ENCODE measurements around the gene SLC6A12. TPM values are rescaled to one million over a fixed set of nuclear protein-coding genes. Genes with fewer than 3 reads are reported as not detected.
"Not testable (repeated sequence)": the region's sequence is repeated elsewhere in the genome, so short reads cannot be mapped to it uniquely, and the experiment has no call there.

Gene SLC6A12
- total RNA-seq, 1 experiment from 2014 or later, result not detected

DNA sequence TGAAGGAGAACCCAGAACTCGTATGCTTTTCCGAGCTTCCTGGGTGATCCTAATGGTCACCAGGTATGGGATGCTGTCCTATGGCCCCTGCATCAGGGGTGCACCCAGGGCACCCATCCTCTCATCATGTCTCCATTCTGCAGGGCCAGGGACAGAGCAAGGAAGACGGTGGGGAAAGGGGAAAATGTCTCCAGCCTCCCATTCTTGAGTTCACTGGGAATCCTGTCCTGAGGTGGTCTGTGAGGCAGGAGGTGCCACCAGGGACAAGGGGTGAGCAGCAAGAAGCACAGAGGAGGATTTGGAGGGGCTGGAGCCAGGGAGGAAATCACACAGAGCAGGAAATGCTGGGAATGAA, 14.9 kb upstream of the SLC6A12 start:
- DNase-seq, result no peak

DNA sequence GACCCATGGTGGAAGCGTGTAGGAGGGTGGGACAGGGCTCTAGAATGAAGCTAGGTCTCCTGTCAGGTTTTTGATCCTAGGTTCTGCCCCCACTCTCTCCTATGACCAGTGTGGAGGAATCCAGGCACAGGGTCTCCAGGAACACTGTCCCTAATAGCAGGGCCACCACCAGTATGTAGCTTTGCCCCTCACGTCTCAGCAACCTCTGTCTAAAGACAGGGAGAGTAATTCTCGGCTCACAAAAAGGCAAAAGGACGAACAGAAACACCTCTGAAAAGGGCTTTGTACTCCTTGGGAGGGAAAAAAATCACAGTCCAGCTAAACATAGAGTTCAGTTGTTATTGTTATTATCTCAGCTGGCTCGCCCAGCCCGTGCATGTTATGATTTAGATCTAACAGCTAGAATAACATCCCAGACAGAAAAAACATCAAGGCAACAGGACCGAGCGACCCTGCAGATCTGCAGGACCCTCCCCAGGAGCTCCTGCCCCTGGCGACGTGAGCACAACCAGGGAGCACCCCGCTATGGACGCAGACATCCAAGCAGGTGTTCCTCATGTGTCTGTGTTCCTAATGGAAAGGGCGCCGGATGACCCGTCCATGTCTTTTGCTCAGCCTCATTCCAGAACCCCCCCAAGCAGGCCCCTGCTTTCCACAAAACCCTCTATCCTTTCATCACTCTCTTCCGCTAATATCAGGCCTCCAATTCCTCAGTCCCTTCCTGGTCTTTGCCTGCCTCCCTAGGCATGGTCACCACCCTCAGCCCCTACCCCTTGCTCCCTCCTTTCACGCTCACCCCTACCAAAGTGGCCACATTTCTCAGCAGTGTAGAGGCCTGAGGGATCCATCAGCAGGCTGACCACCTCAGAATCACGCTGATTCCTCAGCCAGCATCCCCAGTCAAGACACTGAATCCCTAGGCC, 14.2 kb upstream of the SLC6A12 start:
- H3K36me3 ChIP-seq, result no peaks in the 10 kb centered on the region
- H3K9me3 ChIP-seq (replicated peaks), result no peaks in the 10 kb centered on the region
- H3K4me3 ChIP-seq, result no peak overlapping the region
- no peak for DNase-seq
- H3K27me3 ChIP-seq, result peaks cover 28% of the 10 kb centered on the region
- H3K27ac ChIP-seq, result no peak overlapping the region
- peaks cover under 1% of the 10 kb centered on the region; the same call in 1 of the 2 replicates for H3K4me1 ChIP-seq

More for the DNA sequence above, 14.9 kb upstream of the SLC6A12 start:
- no peak overlapping the region for H3K27ac ChIP-seq
- peaks cover 7% of the 10 kb centered on the region; the same call in 1 of the 2 replicates for H3K4me1 ChIP-seq
- peaks cover 28% of the 10 kb centered on the region for H3K27me3 ChIP-seq
- H3K36me3 ChIP-seq, result no peaks in the 10 kb centered on the region
- no peak overlapping the region for H3K4me3 ChIP-seq
- H3K9me3 ChIP-seq (replicated peaks), result no peaks in the 10 kb centered on the region

DNA sequence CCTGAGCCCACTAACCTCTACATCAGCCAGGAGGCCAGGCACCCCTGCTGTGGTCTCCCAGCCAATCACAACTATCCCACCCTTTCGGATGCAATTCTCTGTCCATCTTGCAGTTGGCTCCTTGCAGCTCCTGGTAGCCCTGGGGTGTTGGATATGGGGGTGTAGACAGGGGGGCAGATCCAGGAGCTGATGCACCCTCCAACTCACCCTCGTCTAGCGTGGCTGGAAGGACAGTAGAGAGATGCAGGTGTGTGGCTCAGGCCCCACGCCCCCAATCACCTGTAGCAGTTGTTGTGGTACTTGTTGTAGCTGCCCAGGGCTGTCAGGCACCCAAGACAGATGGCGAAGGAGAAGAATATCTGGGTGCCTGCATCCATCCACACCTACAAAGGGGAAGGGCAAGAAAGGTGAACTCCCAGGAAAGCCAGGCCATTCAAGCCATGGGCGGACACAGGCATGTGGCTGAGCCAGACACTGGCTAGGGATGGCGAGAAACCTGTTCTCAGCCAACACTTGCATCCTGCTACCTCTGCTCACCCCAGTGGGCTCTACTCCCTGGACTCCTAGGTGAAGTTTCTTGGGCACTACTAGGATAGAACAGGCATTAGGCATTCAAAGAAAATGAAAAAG, 13.4 kb upstream of the SLC6A12 start:
- Histone ChIP-seq H3K36me3 (no peaks in the 10 kb centered on the region), H3K9me3 (replicated peaks) (no peaks in the 10 kb centered on the region), H3K4me1 (no peaks in the 10 kb centered on the region), H3K27me3 (peaks cover 28% of the 10 kb centered on the region), H3K27ac (no peak overlapping the region), H3K4me3 (no peak overlapping the region)
- no peak for DNase-seq

DNA sequence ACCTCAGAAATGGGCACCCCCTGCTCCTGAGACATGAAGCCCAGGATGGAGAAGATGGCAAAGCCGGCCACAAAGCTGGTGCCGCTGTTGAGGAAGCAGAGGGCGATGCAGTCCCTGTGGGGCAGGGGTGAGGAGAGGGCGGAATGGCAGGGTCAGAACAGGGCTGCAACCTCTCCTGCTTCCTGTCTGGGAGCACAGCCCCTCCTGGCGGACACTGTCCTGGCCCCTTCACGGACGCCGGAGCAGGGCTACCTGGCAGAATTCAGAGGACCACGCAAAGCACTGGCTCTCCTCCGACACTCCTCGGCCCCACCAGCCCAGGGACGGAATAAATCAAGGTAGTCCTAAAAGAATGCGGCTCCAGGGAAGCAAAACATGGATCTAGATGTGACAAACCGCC, 12.4 kb upstream of the SLC6A12 start:
- no peaks in the 10 kb centered on the region for H3K36me3 ChIP-seq
- no peak overlapping the region for H3K4me3 ChIP-seq
- H3K9me3 ChIP-seq (replicated peaks), result no peaks in the 10 kb centered on the region
- H3K27ac ChIP-seq, result no peak overlapping the region
- no peak for DNase-seq
- no peaks in the 10 kb centered on the region for H3K4me1 ChIP-seq
- H3K27me3 ChIP-seq, result peaks cover 28% of the 10 kb centered on the region

DNA sequence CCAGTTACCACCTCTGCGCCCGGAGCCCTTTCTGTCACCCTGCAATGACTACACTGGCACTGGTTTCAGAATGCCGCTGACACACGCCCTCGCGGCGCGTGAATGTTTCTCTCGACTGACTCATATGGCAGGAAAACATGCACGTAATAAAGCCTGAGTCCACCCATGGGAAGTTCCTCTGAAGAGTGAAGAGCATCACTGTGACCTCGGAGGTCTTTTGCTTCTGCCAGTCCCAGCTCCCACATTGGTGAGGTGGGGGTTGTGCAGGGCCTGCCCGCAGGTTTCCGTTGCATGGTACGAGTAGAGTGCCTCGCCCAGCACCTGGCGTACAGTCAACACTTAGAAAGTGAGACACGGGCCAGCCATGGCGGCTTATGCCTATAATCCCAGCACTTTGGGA, 11.1 kb upstream of the SLC6A12 start:
- Histone ChIP-seq H3K4me1 (no peaks in the 10 kb centered on the region), H3K27ac (no peak overlapping the region), H3K9me3 (replicated peaks) (no peaks in the 10 kb centered on the region), H3K27me3 (peaks cover 24% of the 10 kb centered on the region), H3K36me3 (no peaks in the 10 kb centered on the region), H3K4me3 (no peak overlapping the region)
- no peak for DNase-seq

DNA sequence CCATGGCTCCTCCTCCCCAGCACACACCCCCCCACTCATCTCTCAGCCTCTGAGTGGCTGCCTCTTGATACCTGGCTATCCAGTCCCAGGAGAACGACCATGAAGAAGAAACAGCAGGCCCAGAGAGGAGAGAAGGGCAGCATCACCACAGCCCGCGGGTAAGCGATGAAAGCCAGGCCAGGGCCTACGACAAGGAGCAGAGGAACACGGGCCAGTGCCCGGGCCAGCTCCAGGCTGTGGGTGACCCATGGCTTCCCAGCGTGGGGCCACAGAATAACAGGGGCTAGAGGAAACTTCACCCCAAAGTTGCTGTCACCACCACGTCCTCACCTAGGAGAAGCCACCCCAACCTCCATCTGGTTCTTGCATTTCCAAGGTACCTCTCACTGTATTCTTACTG, 10.4 kb upstream of the SLC6A12 start:
- H3K9me3 ChIP-seq (replicated peaks), result no peaks in the 10 kb centered on the region
- DNase-seq, result no peak
- H3K4me3 ChIP-seq, result no peak overlapping the region
- no peaks in the 10 kb centered on the region for H3K4me1 ChIP-seq
- H3K36me3 ChIP-seq, result no peaks in the 10 kb centered on the region
- no peak overlapping the region for H3K27ac ChIP-seq
- H3K27me3 ChIP-seq, result peaks cover 17% of the 10 kb centered on the region

DNA sequence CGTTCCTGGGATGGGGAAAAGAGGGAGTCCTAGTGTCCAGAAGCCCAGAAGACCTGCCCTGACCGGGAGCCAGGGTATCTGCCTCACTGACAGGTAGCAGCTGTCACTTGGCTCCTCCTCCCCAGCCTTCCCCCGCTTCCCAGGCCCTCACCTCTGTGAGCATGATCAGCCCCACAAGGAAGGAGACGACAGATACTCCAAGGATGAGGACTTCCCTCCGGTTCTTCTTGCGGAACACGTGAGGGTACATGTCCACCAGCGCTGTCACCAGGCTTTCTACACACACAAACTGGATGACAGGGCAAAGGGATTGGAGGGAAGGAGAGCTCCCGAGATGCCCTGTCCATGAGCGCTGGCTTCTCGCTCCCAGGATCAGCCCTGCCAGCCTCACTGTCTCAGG, 9.9 kb upstream of the SLC6A12 start:
- no peak overlapping the region for H3K27ac ChIP-seq
- no peaks in the 10 kb centered on the region for H3K9me3 ChIP-seq (replicated peaks)
- no peak for DNase-seq
- peaks cover 13% of the 10 kb centered on the region for H3K27me3 ChIP-seq
- H3K4me1 ChIP-seq, result no peaks in the 10 kb centered on the region
- H3K4me3 ChIP-seq, result no peak overlapping the region
- no peaks in the 10 kb centered on the region for H3K36me3 ChIP-seq

DNA sequence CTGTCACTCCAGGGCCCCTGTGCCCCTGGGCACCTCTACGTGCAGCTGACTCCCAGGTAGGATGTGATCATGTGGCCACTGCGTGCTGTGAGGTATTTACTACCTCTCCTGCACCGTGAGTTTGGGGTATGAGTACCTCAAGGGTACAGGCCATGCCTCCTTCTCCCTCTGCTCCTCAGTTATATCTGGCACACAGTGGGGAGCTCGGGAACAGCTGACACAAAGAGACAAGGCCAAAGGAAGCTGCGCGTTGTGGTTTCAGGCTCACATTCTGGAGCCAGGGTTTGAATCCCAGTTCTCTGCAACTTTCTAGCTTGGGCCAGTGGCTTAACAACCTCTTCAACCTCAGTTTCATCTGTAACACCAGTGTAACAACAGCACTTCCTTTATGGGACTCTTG, 7.8 kb upstream of the SLC6A12 start:
- no peaks in the 10 kb centered on the region for H3K4me1 ChIP-seq
- H3K9me3 ChIP-seq (replicated peaks), result no peaks in the 10 kb centered on the region
- H3K27ac ChIP-seq, result no peak overlapping the region

DNA sequence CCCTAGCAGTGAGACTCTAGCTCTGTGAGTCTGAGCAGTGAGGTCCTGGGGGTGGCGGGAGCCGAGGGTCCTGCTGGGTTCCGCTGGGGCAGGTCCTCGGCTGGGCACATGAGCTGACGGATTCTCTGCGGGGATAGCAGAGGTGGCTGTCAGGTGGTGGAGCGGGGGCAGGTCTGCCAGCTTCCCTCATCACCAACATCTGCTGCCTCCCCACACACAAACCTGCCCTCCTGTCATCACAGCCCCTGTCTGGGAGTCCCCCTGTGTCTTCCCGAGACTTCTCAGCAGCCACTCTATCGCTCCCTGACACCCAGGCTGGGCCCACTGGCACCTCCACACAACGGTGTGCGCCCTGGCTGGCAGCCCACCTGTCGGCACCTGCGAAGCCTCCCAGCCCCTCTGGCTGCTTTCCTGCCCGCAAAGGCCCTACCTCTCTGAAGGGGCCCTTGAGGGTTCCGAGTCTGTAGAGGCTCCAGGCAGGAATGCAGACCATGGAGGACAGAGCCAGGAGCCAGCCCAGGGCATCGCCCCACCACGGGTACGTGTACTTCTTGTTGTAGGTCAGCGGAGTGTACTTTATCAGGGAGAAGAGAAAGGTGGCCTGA, 7.1 kb upstream of the SLC6A12 start:
- Histone ChIP-seq H3K4me3 (no peak overlapping the region), H3K27me3 (no peaks in the 10 kb centered on the region; the same call in 1 of the 2 replicates), H3K36me3 (no peaks in the 10 kb centered on the region), H3K27ac (no peak overlapping the region), H3K4me1 (no peaks in the 10 kb centered on the region), H3K9me3 (replicated peaks) (no peaks in the 10 kb centered on the region)
- DNase-seq, result no peak

More for the DNA sequence above, 7.8 kb upstream of the SLC6A12 start:
- no peaks in the 10 kb centered on the region; the same call in 1 of the 2 replicates for H3K27me3 ChIP-seq
- H3K4me3 ChIP-seq, result no peak overlapping the region
- DNase-seq, result no peak
- no peaks in the 10 kb centered on the region for H3K36me3 ChIP-seq

DNA sequence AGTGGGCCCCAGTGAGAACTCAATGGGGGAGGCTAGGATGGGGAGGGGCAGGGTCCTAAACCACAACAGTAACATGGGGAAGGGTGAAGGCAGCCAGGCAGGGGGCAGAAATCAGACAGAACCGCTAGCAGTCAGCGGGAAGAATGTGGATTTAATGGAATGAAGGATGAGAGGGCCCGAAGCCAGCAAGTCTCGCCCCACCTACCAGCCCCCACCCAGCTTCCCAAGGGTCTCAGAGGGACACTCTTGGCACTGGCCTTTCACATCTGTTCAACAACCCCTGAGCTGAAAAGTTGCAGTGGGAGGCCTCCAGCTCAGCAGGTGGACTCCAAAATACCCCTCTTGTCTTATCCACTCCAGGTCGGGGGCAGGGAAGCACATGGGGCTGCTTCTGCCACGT, 6.5 kb upstream of the SLC6A12 start:
- Histone ChIP-seq H3K4me1 (no peaks in the 10 kb centered on the region), H3K27ac (no peak overlapping the region), H3K9me3 (replicated peaks) (no peaks in the 10 kb centered on the region), H3K36me3 (no peaks in the 10 kb centered on the region), H3K4me3 (no peak overlapping the region), H3K27me3 (peaks cover 2% of the 10 kb centered on the region; the same call in 1 of the 2 replicates)
- no peak for DNase-seq

DNA sequence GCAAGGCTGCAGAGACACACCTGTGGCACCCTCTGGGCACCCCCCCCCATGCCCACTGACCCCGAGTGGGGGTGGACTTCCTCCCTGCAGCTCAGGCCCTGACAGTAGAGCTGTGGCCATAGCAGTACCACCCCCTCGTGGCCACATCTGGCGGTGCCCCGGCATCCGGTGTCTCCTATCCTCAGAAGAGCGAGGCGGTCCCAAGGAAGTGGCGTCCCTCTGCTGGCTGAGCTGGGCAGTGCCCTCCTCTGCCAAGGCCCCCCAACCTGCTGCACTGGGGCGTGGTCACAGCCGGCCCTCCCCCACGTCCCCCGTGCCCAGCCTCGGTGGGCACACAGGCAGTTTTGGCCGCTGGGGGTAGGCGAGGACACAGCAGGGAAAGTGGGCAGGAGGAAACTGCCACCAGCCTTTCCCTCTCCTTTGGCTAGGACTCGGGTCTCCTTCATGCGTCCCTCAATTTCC, 6.0 kb upstream of the SLC6A12 start:
- H3K4me3 ChIP-seq, result no peak overlapping the region
- H3K27me3 ChIP-seq, result peaks cover 8% of the 10 kb centered on the region; the same call in 1 of the 2 replicates
- no peak overlapping the region for H3K27ac ChIP-seq
- H3K9me3 ChIP-seq (replicated peaks), result no peaks in the 10 kb centered on the region
- no peaks in the 10 kb centered on the region for H3K36me3 ChIP-seq
- DNase-seq, result peak; percentile 76
- no peaks in the 10 kb centered on the region for H3K4me1 ChIP-seq

DNA sequence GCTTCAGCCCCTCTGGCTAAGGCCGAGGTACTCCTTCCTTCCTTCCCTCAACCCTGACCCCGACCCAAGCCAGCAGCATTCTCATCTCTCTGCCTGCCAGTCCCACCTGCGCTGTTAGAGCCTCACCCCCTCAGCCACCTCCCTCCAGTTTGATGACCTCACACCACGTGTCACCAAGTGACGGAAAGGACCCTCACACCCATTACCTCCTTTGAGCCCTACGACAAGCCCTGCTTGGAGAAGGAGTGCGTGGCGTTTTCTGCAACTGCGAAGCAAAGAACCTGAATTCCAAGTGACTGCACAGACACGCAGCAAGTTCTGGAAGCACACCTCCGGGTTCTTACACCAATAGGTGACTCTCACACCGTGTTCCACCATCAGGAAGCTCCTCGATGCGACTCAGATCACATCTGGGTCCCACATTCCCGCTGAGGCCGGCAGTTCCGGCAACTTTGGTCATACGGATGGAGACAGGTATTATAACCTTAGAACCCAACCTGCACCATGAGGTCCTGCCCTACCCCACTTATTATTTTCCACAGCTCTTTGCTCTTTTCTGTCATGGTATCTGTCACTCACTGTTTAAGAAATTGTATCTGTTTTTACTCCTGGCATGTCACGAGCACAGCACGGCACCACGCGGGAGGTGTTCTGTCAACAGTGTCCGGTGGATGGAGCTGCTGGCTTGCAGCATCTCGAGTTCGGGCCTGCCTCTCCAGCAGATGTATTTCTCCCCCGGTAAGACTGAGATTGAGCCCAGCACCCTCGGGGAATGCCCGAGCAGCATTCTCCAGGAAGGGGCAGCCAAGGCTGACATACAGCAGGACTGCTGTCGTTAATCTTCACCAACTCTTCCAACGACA, 5.0 kb upstream of the SLC6A12 start:
- Histone ChIP-seq H3K4me3 (no peak overlapping the region), H3K27me3 (peaks cover 14% of the 10 kb centered on the region), H3K27ac (no peak overlapping the region), H3K36me3 (no peaks in the 10 kb centered on the region), H3K4me1 (no peaks in the 10 kb centered on the region), H3K9me3 (replicated peaks) (no peaks in the 10 kb centered on the region)
- no peak for DNase-seq

DNA sequence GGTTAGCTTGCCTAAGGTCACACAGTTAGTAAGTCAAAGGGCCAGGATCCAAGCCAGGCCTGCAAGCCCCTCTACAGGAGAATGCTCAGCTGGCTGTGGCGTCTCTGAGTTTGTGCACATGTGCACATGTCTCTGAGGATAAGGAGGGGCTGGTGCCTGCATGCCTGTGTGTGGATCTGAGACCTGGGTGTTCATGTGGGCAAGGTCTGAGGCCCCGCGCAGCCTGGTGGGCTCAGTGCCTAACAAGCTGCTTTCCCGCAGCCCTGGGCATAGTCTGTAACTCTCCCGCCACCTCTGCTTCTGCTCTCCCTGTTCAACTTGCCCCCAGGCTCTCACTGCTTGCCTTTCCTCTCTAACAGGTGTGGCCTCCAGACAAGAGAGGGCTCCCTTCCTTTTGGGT, 4.3 kb upstream of the SLC6A12 start:
- Histone ChIP-seq H3K4me3 (no peak overlapping the region), H3K36me3 (no peaks in the 10 kb centered on the region), H3K4me1 (no peaks in the 10 kb centered on the region), H3K9me3 (replicated peaks) (no peaks in the 10 kb centered on the region), H3K27me3 (peaks cover 22% of the 10 kb centered on the region), H3K27ac (no peak overlapping the region)
- no peak for DNase-seq

DNA sequence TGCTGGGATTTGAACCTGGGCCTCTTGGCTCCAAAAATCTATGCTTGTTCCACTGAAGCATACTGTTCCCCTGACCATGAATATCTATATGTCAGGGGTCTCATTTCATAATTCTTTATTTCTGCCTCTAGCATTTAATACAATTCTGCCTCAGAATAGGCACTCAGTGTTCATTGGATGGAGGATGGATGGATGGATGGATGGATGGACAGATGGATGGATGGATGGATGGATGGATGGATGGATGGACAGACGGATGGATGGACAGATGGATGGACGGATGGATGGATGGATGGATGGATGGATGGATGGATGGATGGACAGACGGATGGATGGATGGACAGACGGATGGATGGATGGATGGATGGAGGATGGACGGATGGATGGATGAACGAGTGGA, 3.1 kb upstream of the SLC6A12 start:
- not testable (repeated sequence) for H3K4me1 ChIP-seq; H3K9me3 ChIP-seq (replicated peaks); H3K4me3 ChIP-seq; H3K27ac ChIP-seq; H3K36me3 ChIP-seq; DNase-seq
- H3K27me3 ChIP-seq, result peaks cover 34% of the 10 kb centered on the region

All from SJCRH30 (cell line).